Bone marrow (tissue), 2 donors: ENCODE measurements around the gene PCDHGA8.
"Not testable (repeated sequence)": the region's sequence is repeated elsewhere in the genome, so short reads cannot be mapped to it uniquely, and the experiment has no call there.

Experiments used
- DNase-seq, 2 donors: peaks; one replicate each; lab custom pipeline; 2025; lab: John Stamatoyannopoulos, UW

PCDHGA8 gene

GRCh38 chr5:141392429-141393198, at the start of gene PCDHGA8:
Gene PCDHGA8, plus strand, starts transcription at chr5:141392633. Its CDS starts 181 bp downstream, at chr5:141392814.
- DNase-seq = no peak

DNA sequence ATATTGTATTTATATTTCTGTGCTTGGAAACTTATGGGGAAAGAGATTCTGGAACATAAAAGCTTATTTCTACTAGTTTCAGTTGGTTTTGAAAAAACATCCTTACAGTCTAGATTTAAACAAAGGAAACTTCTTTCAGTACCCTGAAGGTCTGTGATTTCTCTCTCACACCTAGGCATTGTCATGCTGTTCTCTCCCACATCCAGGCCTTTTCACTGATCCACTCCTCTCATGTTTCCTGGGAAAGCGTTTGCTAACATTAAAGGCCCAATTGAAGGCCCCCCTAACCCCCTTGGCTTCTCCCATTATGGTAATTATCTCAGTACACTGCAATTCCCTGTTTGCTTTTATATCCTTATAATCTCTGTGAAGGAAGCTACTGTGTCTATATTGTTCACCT, 49.7 kb upstream of the PCDHGA8 start:
- no peak for DNase-seq

DNA sequence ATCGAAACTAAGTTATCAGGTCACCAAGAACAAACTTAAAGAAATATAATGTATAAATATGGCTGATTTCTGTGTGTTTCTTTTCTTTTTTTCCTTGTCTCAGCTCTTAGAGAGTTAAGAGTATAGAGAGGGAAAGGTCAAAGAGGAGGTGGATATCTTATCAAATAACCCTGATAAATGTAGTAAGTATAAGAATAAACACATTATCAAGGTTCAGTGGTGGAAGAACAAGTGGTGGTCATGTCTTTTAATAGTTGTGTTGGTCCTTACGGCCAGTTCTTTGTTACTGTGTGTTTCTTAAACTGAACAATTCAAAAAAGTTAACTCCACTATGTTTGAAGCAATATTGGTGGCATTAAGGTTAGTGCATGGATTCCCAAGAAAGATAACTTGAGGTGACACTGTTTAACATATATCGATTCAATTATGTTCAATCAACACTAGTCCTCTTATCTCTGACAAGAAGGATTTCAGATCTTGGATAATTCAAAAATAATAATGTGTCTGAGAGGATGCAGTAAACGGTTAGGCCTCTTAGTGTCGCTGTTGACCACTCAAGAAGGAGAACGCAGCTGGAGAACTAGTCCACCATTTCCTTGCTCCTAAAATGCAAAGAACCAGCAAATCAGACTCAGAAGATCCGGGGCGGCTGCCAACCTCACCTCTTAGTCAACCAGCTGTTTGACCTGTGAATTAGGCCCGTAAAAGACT, 49.0 kb upstream of the PCDHGA8 start, which contains the start of gene PCDHGA3:
PCDHGA3 (plus strand) TSS at position 588 of the 711 bp plus-strand sequence. CDS start 205 bp downstream, outside the sequence.
- no peak for DNase-seq

- DNase-seq = no peak
These were observed 48.4 kb upstream of the PCDHGA8 start for GRCh38 chr5:141343953-141344463.

GRCh38 chr5:141345327-141345726, 47.1 kb upstream of the PCDHGA8 start:
- no peak for DNase-seq

DNA sequence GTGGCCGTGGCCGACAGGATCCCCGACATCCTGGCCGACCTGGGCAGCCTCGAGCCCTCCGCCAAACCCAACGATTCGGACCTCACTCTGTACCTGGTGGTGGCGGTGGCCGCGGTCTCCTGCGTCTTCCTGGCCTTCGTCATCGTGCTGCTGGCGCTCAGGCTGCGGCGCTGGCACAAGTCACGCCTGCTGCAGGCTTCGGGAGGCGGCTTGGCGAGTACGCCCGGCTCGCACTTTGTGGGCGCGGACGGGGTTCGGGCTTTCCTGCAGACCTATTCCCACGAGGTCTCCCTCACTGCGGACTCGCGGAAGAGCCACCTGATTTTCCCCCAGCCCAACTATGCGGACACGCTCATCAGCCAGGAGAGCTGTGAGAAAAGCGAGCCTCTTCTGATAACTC, 46.4 kb upstream of the PCDHGA8 start:
- not testable (repeated sequence) for DNase-seq

DNA sequence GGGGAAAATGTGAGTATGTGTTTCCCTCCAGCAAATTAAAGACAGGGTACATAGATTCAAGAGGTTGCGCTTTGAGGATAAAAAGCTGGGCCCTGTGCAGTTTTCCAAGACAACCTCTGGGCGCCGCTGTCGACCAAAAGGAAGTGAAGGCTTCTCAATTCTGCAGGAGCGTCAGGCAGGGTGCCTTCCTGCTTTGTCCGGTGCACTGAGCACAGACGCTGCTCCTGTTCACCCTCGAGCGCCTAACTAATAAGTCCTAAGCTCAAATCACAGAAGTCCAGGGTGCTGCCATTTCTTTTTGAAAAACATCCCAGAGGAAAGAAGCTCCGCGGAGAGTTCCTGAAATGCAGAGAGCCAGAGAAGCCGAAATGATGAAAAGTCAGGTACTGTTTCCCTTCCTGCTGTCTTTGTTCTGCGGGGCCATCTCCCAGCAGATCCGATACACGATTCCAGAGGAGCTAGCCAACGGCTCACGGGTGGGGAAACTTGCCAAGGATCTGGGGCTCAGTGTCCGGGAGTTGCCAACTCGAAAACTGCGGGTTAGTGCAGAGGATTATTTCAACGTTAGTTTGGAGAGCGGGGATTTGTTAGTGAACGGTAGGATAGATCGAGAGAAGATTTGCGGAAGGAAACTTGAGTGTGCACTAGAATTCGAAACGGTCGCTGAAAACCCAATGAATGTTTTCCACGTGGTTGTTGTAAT, 42.4 kb upstream of the PCDHGA8 start, which contains the start of gene PCDHGB1:
PCDHGB1 (plus strand) TSS at position 183 of the 703 bp plus-strand sequence; CDS start at position 345, 162 bp downstream.
- peak in 1 of 2 donors; percentile 14 for DNase-seq

- DNase-seq = no peak
These were observed 40.8 kb upstream of the PCDHGA8 start for GRCh38 chr5:141351591-141351990.

DNA sequence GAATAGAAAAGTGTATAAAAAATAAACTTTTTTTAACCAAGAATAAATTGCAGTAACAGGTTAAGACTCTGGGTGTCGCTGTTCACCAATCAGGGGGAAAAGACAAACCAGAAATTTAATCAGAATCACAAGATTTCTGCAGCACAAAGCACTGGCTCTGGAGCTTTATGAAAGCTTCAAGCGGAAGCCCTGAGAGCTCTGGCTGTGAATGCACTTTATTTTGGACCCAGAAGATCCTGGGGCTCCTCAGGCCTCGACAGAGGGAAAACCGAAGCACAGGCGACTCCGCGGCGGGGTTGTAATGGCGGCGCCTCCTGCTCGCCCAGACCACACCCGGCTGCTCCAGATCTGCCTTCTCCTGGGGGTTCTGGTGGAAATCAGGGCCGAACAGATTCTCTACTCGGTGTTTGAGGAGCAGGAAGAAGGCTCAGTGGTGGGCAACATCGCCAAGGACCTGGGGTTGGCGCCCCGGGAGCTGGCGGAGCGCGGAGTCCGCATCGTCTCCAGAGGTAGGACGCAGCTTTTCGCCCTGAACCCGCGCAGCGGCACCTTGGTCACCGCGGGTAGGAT, 37.4 kb upstream of the PCDHGA8 start, which contains the start of gene PCDHGA4:
PCDHGA4 (plus strand) TSS at position 122 of the 570 bp plus-strand sequence; CDS start at position 209, 87 bp downstream.
- no peak for DNase-seq

GRCh38 chr5:141355641-141356040, 36.8 kb upstream of the PCDHGA8 start:
- no peak for DNase-seq

- DNase-seq = no peak
These were observed 36.3 kb upstream of the PCDHGA8 start for GRCh38 chr5:141356133-141356532.

GRCh38 chr5:141356950-141357349, 35.5 kb upstream of the PCDHGA8 start:
- DNase-seq = no peak

DNA sequence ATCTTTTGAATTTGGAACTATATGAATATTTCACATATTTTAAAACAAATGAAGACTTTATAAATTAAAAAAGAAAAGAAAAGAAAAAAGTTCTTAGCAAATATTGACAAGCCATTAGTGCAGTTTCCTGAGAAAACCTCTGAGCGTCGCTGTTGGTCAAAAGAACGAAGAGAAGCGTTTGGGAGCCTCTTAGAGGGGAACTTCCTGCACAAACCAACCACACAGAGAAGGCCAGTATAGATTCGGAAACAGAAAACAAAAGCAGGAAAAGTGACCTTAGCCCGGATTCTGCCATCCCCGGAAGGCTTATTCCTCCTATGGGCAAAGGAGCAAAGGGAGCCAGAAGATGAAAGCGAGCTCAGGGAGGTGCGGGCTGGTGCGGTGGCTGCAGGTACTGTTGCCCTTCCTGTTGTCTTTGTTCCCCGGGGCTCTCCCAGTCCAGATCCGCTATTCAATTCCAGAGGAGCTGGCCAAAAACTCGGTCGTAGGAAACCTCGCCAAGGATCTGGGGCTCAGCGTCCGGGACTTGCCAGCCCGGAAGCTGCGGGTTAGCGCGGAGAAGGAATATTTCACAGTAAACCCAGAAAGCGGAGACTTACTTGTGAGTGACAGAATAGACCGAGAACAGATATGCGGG, 32.5 kb upstream of the PCDHGA8 start, which contains the start of gene PCDHGB2:
PCDHGB2 (plus strand) TSS at position 205 of the 637 bp plus-strand sequence; CDS start at position 347, 142 bp downstream.
- DNase-seq = peak in 1 of 2 donors; percentile 78

GRCh38 chr5:141360685-141361084, 31.7 kb upstream of the PCDHGA8 start:
- DNase-seq = no peak

GRCh38 chr5:141362719-141363118, 29.7 kb upstream of the PCDHGA8 start:
- DNase-seq = no peak

- DNase-seq = no peak
These were observed 28.3 kb upstream of the PCDHGA8 start, which contains the start of gene PCDHGA5 for GRCh38 chr5:141363952-141364660. Gene PCDHGA5, plus strand, starts transcription at chr5:141364162. Its CDS starts 169 bp downstream, at chr5:141364331.

DNA sequence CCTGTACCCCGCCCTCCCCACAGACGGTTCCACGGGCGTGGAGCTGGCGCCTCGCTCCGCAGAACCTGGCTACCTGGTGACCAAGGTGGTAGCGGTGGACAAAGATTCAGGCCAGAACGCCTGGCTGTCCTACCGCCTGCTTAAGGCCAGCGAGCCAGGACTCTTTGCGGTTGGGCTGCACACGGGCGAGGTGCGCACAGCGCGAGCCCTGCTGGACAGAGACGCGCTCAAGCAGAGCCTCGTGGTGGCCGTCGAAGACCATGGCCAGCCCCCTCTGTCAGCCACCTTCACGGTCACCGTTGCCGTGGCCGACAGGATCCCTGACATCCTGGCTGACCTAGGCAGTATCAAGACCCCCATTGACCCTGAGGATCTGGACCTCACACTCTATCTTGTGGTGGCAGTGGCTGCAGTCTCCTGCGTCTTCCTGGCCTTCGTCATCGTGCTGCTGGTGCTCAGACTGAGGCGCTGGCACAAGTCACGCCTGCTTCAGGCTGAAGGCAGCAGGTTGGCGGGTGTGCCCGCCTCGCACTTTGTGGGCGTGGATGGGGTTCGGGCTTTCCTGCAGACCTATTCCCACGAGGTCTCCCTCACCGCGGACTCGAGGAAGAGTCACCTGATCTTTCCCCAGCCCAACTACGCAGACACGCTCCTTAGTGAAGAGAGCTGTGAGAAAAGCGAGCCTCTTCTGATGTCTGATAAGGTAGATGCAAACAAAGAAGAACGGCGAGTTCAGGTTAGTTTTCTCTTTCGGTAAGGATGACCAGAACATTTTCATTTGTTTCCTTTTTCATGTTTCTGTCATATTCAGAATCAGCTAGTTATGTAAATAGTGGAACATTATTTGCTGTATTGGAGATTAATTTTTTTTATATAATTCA, 26.2 kb upstream of the PCDHGA8 start:
- no peak for DNase-seq

GRCh38 chr5:141369994-141370848, 22.2 kb upstream of the PCDHGA8 start, which contains the start of gene PCDHGB3:
Gene PCDHGB3, plus strand, starts transcription at chr5:141370242. Its CDS starts 153 bp downstream, at chr5:141370395.
- no peak for DNase-seq
